Uterus (tissue), 4 donors: ENCODE measurements around the gene RFX8. TPM values are rescaled to one million over a fixed set of nuclear protein-coding genes. Genes with fewer than 3 reads are reported as not detected.

Experiments
- DNase-seq, 2 donors: peaks; one replicate each; pipeline ENCODE4 v3.0.0-alpha.2; 2019 to 2020
- H3K27ac ChIP-seq, 2 donors: fragments of 200-600 bp; sonication (generic); 1 replicate in 1 of 2; 2 replicates in 1 of 2; pipeline ENCODE4 v1.5.1; 2016 to 2018
- H3K27me3 ChIP-seq, 2 donors: fragments of 200-600 bp; sonication (generic); one replicate each; pipeline ENCODE4 v1.5.1; 2018 to 2019; ENCODE audit warnings: control low read depth in 1 of 2
- H3K36me3 ChIP-seq, 2 donors: fragments of 200-600 bp; sonication (generic); one replicate each; pipeline ENCODE4 v1.5.1; 2019; ENCODE audit warnings: control low read depth in 1 of 2
- H3K4me1 ChIP-seq, 2 donors: fragments of 200-600 bp; sonication (generic); one replicate each; pipeline ENCODE4 v1.5.1; 2018 to 2019; ENCODE audit warnings: control low read depth in 1 of 2
- H3K4me3 ChIP-seq, 2 donors: fragments of 200-600 bp; sonication (generic); 1 replicate in 1 of 2; 2 replicates in 1 of 2; pipeline ENCODE4 v1.5.1; 2018 to 2019; ENCODE audit warnings: mild to moderate bottlenecking in 1 of 2
- H3K9me3 ChIP-seq, 2 donors: fragments of 200-600 bp; sonication (generic); one replicate each; pipeline ENCODE4 v1.5.1; 2019; ENCODE audit warnings: control low read depth in 1 of 2
- POLR2A ChIP-seq, 2 donors: fragments of 450-650 bp; IDR thresholded peaks; one replicate each; pipeline ENCODE4 v1.6.1; 2016; ENCODE audit warnings: antibody characterized with exemption in 2 of 2, mild to moderate bottlenecking in 1 of 2, moderate library complexity in 1 of 2
- intact Hi-C: fragments of 100-400 bp; cut with DNase I; formaldehyde crosslinking; loops from one replicate; pipeline ENCODE4 v1.15.1; 2023; ENCODE audit warnings: low total_unique reads
- total RNA-seq, 4 donors: library from RNA; depleted of rRNA in 3 of 4; stranded (reverse); fragments of >200 nt in 3 of 4; gene quantifications; one replicate each; pipeline versions ENCODE4 v1.1.0 to v1.2.4, GENCODE V29; 2014 to 2023
- TF ChIP-seq, protein P1 (sequence below), 4 experiments: fragments of 200-600 bp in 2 of 4; fragments of 450-650 bp in 2 of 4; sonication (generic) in 2 of 4; IDR thresholded peaks; one replicate each; pipeline ENCODE4 v1.5.1; 2016 to 2019; ENCODE audit warnings: antibody characterized with exemption in 4 of 4, mild to moderate bottlenecking in 2 of 4, moderate library complexity in 1 of 4
- donor health status: DM: yes; HTN: yes; CAD: no.

Gene RFX8
- total RNA-seq, 4 donors from 2014 or later, result 0.51 to 1.4 (median 1.1) TPM; not detected in 1

DNA sequence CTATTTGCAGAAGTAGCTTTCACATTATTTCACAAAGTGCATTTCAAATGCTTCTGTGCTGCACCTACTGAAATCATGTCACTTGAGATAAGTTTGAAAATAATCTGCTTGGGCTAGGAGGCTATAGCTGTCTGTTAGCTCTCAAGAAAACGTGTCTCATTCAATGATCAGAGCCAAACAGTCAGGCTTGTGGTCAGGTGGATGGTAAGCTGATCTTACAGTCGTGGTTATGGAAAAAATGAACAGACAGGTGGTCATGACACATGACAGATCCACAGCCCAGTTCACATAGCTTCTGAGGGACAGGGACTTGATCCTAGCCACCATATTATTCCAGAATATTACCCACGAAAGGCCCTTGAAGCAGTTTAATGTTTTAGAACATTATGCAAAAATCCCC is 26.5 kb upstream of the RFX8 start:
- peaks cover 0 to 4% of the 10 kb centered on the region in 2 donors for H3K4me1 ChIP-seq
- no peaks in the 10 kb centered on the region for H3K36me3 ChIP-seq
- H3K4me3 ChIP-seq, result no peak overlapping the region
- no peak for DNase-seq
- no peaks in the 10 kb centered on the region for H3K27me3 ChIP-seq
- no peaks in the 10 kb centered on the region for H3K9me3 ChIP-seq
- TF ChIP-seq, protein P1, sequence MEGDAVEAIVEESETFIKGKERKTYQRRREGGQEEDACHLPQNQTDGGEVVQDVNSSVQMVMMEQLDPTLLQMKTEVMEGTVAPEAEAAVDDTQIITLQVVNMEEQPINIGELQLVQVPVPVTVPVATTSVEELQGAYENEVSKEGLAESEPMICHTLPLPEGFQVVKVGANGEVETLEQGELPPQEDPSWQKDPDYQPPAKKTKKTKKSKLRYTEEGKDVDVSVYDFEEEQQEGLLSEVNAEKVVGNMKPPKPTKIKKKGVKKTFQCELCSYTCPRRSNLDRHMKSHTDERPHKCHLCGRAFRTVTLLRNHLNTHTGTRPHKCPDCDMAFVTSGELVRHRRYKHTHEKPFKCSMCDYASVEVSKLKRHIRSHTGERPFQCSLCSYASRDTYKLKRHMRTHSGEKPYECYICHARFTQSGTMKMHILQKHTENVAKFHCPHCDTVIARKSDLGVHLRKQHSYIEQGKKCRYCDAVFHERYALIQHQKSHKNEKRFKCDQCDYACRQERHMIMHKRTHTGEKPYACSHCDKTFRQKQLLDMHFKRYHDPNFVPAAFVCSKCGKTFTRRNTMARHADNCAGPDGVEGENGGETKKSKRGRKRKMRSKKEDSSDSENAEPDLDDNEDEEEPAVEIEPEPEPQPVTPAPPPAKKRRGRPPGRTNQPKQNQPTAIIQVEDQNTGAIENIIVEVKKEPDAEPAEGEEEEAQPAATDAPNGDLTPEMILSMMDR (IDR thresholded peaks at IDR 0.05), result no peak
- TF ChIP-seq POLR2A (IDR thresholded peaks at IDR 0.05), result no peak
- intact Hi-C loops, result no loop called here
- no peak overlapping the region for H3K27ac ChIP-seq

GRCh38 chr2:101500860-101501259 is 25.9 kb upstream of the RFX8 start:
- Histone ChIP-seq H3K4me3 (no peak overlapping the region), H3K4me1 (peaks cover 0 to 4% of the 10 kb centered on the region in 2 donors), H3K27me3 (no peaks in the 10 kb centered on the region), H3K9me3 (no peaks in the 10 kb centered on the region), H3K27ac (peak overlapping the region; percentile 7 to 38), H3K36me3 (no peaks in the 10 kb centered on the region)
- TF ChIP-seq, protein P1 (IDR thresholded peaks at IDR 0.05), result no peak
- TF ChIP-seq POLR2A (IDR thresholded peaks at IDR 0.05), result no peak
- intact Hi-C loops, result no loop called here
- no peak for DNase-seq

- peak overlapping the region in 1 of 2 donors; percentile 38 for H3K27ac ChIP-seq
- peaks cover 0 to 4% of the 10 kb centered on the region in 2 donors for H3K4me1 ChIP-seq
- TF ChIP-seq, protein P1 (IDR thresholded peaks at IDR 0.05), result no peak
- no peak for TF ChIP-seq POLR2A (IDR thresholded peaks at IDR 0.05)
- H3K36me3 ChIP-seq, result no peaks in the 10 kb centered on the region
- no peaks in the 10 kb centered on the region for H3K27me3 ChIP-seq
- H3K9me3 ChIP-seq, result no peaks in the 10 kb centered on the region
- intact Hi-C loops, result no loop called here
- H3K4me3 ChIP-seq, result no peak overlapping the region
- no peak for DNase-seq
These were observed 25.3 kb upstream of the RFX8 start for GRCh38 chr2:101500180-101500579.

DNA sequence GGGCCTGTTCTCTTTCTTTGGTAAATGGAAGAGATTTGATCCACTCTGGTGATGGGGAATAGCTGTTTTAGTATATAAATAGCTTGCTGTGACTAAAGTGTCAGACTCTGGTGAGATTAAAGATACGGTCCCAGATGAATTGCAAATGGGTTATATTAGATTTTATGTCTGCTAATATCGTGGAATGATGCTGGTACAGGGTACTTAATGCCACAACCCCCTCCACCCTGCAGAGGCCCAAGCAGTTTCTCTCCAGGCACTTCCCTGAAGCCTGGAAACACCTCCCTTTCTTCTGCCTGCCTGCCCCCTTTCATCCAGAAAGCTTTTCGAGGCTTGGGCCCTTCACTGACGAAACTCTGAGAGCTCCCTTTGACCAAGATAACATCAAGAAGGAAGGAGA is 21.4 kb upstream of the RFX8 start:
- H3K4me1 ChIP-seq, result peaks cover 0 to 4% of the 10 kb centered on the region in 2 donors
- no peaks in the 10 kb centered on the region for H3K36me3 ChIP-seq
- H3K27me3 ChIP-seq, result no peaks in the 10 kb centered on the region
- H3K9me3 ChIP-seq, result no peaks in the 10 kb centered on the region
- TF ChIP-seq POLR2A (IDR thresholded peaks at IDR 0.05), result no peak
- TF ChIP-seq, protein P1 (IDR thresholded peaks at IDR 0.05), result no peak
- DNase-seq, result no peak
- intact Hi-C loops, result no loop called here
- H3K4me3 ChIP-seq, result no peak overlapping the region
- H3K27ac ChIP-seq, result no peak overlapping the region

DNA sequence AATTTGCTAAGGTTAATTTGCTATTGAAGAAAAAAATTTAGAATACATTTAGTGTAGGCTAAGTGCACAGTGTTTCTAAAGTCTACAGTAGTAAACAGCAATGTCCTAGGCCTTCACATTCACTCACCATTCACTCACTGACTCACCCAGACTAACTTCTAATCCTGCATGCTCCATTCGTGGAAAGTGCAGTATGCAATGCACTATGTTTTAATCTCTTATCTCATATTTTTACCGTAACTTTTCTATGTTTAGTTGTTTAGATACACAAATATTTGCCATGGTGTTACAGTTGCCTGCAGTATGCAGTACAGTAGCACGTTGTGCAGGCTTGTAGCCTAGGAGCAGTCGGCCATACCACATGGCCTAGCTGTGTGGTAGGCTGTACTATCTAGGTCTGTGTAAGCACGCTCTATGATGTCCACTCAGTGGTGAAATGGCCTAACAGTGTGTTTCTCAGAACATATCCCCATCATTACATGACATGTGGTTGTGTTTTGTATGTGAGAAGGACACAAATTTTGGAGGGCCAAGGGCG is 18.1 kb upstream of the RFX8 start:
- Histone ChIP-seq H3K9me3 (no peaks in the 10 kb centered on the region), H3K36me3 (no peaks in the 10 kb centered on the region), H3K4me3 (no peak overlapping the region), H3K27me3 (no peaks in the 10 kb centered on the region), H3K4me1 (no peaks in the 10 kb centered on the region), H3K27ac (no peak overlapping the region)
- intact Hi-C loops, result no loop called here
- no peak for DNase-seq
- TF ChIP-seq, protein P1 (IDR thresholded peaks at IDR 0.05), result no peak
- TF ChIP-seq POLR2A (IDR thresholded peaks at IDR 0.05), result no peak
